H9 (cell line): Measurements from ENCODE around the gene FOS. TPM values are rescaled to one million over a fixed set of nuclear protein-coding genes. Genes with fewer than 3 reads are reported as not detected.

Experiments
- DNase-seq: peaks from one replicate; pipeline ENCODE4 v3.0.0-alpha.2; 2017
- H2AFZ ChIP-seq: one replicate; pipeline ENCODE4 v1.6.1; 2013; ENCODE audit warnings: mild to moderate bottlenecking, low read length, control low read depth, moderate library complexity
- H2AK5ac ChIP-seq: 2 replicates; pipeline ENCODE4 v1.6.1; 2013; ENCODE audit warnings: low read length, control low read depth, mixed read lengths; ENCODE audit not compliant: insufficient read length
- H2BK120ac ChIP-seq: one replicate; pipeline ENCODE4 v1.6.1; 2013; ENCODE audit warnings: low read depth, mild to moderate bottlenecking, low read length, control low read depth, inconsistent platforms; ENCODE audit not compliant: poor library complexity, severe bottlenecking
- H2BK12ac ChIP-seq: 2 replicates; pipeline ENCODE4 v1.6.1; 2013; ENCODE audit warnings: low read length, control low read depth, mixed read lengths, low read depth; ENCODE audit not compliant: insufficient read length
- H2BK15ac ChIP-seq: 2 replicates; pipeline ENCODE4 v1.6.1; 2013; ENCODE audit warnings: low read depth, low read length, control low read depth
- H2BK20ac ChIP-seq: one replicate; pipeline ENCODE4 v1.6.1; 2013; ENCODE audit warnings: low read depth, mild to moderate bottlenecking, low read length, control low read depth, inconsistent platforms; ENCODE audit not compliant: poor library complexity, severe bottlenecking
- H2BK5ac ChIP-seq: 2 replicates; pipeline ENCODE4 v1.6.1; 2013; ENCODE audit warnings: low read length, control low read depth, mixed read lengths; ENCODE audit not compliant: insufficient read length
- H3K14ac ChIP-seq: 2 replicates; pipeline ENCODE4 v1.6.1; 2013; ENCODE audit warnings: low read length, control low read depth; ENCODE audit not compliant: insufficient read depth
- H3K18ac ChIP-seq: 2 replicates; pipeline ENCODE4 v1.6.1; 2013; ENCODE audit warnings: low read depth, mild to moderate bottlenecking, mixed read lengths, low read length, control low read depth; ENCODE audit not compliant: insufficient read length
- H3K23ac ChIP-seq: 2 replicates; pipeline ENCODE4 v1.6.1; 2013; ENCODE audit warnings: low read length, control low read depth, mixed read lengths, low read depth; ENCODE audit not compliant: insufficient read length
- H3K23me2 ChIP-seq: 2 replicates; pipeline ENCODE4 v1.6.1; 2013; ENCODE audit warnings: low read depth, mild to moderate bottlenecking, mixed read lengths, low read length, control low read depth; ENCODE audit not compliant: insufficient read length, poor library complexity, severe bottlenecking
- H3K27ac ChIP-seq: 2 replicates; pipeline ENCODE4 v1.5.1; 2013; ENCODE audit warnings: low read length, control low read depth, mixed read lengths, low read depth; ENCODE audit not compliant: insufficient read length
- H3K27me3 ChIP-seq: 2 replicates; pipeline ENCODE4 v1.6.1; 2013; ENCODE audit warnings: low read length, control low read depth, inconsistent platforms; ENCODE audit not compliant: insufficient read depth
- H3K4ac ChIP-seq: 2 replicates; pipeline ENCODE4 v1.6.1; 2013; ENCODE audit warnings: low read depth, mild to moderate bottlenecking, control low read depth, inconsistent platforms, low read length, moderate library complexity
- H3K4me1 ChIP-seq: 2 replicates; pipeline ENCODE4 v1.6.1; 2013; ENCODE audit warnings: low read length, control low read depth, inconsistent platforms; ENCODE audit not compliant: insufficient read depth
- H3K4me2 ChIP-seq: 2 replicates; pipeline ENCODE4 v1.6.1; 2013; ENCODE audit warnings: low read length, control low read depth, mixed read lengths; ENCODE audit not compliant: insufficient read length, insufficient read depth
- H3K56ac ChIP-seq: 2 replicates; pipeline ENCODE4 v1.6.1; 2013; ENCODE audit warnings: low read depth, mild to moderate bottlenecking, mixed read lengths, low read length, control low read depth; ENCODE audit not compliant: insufficient read length
- H3K79me1 ChIP-seq: 2 replicates; pipeline ENCODE4 v1.6.1; 2013; ENCODE audit warnings: low read depth, mild to moderate bottlenecking, moderate library complexity, low read length, control low read depth, inconsistent platforms; ENCODE audit not compliant: insufficient read depth, poor library complexity, severe bottlenecking
- H3K79me2 ChIP-seq: 2 replicates; pipeline ENCODE4 v1.6.1; 2013; ENCODE audit warnings: low read length, control low read depth, inconsistent platforms; ENCODE audit not compliant: insufficient read depth
- H3K9ac ChIP-seq: 2 replicates; pipeline ENCODE4 v1.6.1; 2013; ENCODE audit warnings: low read length, control low read depth, mixed read lengths; ENCODE audit not compliant: insufficient read length; ENCODE audit errors: extremely low read depth
- H3K9me3 ChIP-seq: one replicate; pipeline ENCODE4 v1.6.1; 2013; ENCODE audit warnings: low read depth, low read length, inconsistent platforms; ENCODE audit not compliant: control insufficient read depth
- H3T11ph ChIP-seq: one replicate; pipeline ENCODE4 v1.6.1; 2013; ENCODE audit warnings: mild to moderate bottlenecking, low read length, control low read depth, inconsistent platforms
- H4K20me1 ChIP-seq: one replicate; pipeline ENCODE4 v1.6.1; 2013; ENCODE audit not compliant: control insufficient read depth, insufficient read length, insufficient read depth
- H4K5ac ChIP-seq: 2 replicates; pipeline ENCODE4 v1.6.1; 2013; ENCODE audit warnings: low read depth, mild to moderate bottlenecking, mixed read lengths, low read length, control low read depth; ENCODE audit not compliant: insufficient read length
- H4K8ac ChIP-seq: replicated peaks from 2 replicates; pipeline ENCODE4 v1.6.1; 2013; ENCODE audit warnings: low read length, control low read depth, mixed read lengths, low read depth; ENCODE audit not compliant: insufficient read length
- H4K91ac ChIP-seq: 2 replicates; pipeline ENCODE4 v1.6.1; 2013; ENCODE audit warnings: low read depth, mild to moderate bottlenecking, moderate library complexity, mixed read lengths, low read length, control low read depth; ENCODE audit not compliant: insufficient read length
- H3K27ac Mint-ChIP-seq, 3 experiments: 2 replicates in 2 of 3; 3 replicates in 1 of 3; pipeline ENCODE4 v1.8.0; 2020 to 2021; ENCODE audit warnings: mixed read lengths in 3 of 3, mild to moderate bottlenecking in 1 of 3, moderate library complexity in 1 of 3
- H3K27me3 Mint-ChIP-seq: 2 replicates; pipeline ENCODE4 v1.8.0; 2021; ENCODE audit warnings: low read depth, mild to moderate bottlenecking, moderate library complexity, mixed read lengths
- H3K36me3 Mint-ChIP-seq, 3 experiments: 2 replicates in 2 of 3; 3 replicates in 1 of 3; pipeline ENCODE4 v1.8.0; 2020 to 2021; ENCODE audit warnings: low read depth in 3 of 3, mixed read lengths in 3 of 3; ENCODE audit not compliant: insufficient read depth in 1 of 3
- H3K4me1 Mint-ChIP-seq, 2 experiments: 2 replicates each; pipeline ENCODE4 v1.8.0; 2020; ENCODE audit warnings: mixed read lengths in 2 of 2
- H3K4me3 Mint-ChIP-seq, 2 experiments: 2 replicates in 1 of 2; 3 replicates in 1 of 2; pipeline ENCODE4 v1.8.0; 2020 to 2021; ENCODE audit warnings: mild to moderate bottlenecking in 2 of 2, mixed read lengths in 2 of 2, moderate library complexity in 1 of 2
- H3K9me3 Mint-ChIP-seq, 2 experiments: 2 replicates in 1 of 2; 3 replicates in 1 of 2; pipeline ENCODE4 v1.8.0; 2020; ENCODE audit warnings: mild to moderate bottlenecking in 2 of 2, mixed read lengths in 2 of 2, moderate library complexity in 1 of 2
- whole genome bisulfite sequencing: extraction: QIAGEN DNeasy Blood & Tissue Kit; methylation state at CpG from one replicate; pipeline ENCODE4 v1.1.7; 2013; ENCODE audit warnings: missing lambda C conversion rate, low lambda C conversion rate, mixed read lengths; ENCODE audit not compliant: insufficient read length; ENCODE audit errors: extremely low coverage; 5-methylcytosine and 5-hydroxymethylcytosine counted together
- total RNA-seq: library from RNA; stranded (reverse); gene quantifications from 2 replicates; pipeline ENCODE4 v1.2.1, GENCODE V29; 2021
- TF ChIP-seq, protein P1 (sequence below): fragments of 200-600 bp; sonication (generic); conservative IDR thresholded peaks from 3 replicates; pipeline ENCODE4 v1.8.0; 2021; ENCODE audit warnings: antibody characterized with exemption, mild to moderate bottlenecking

The FOS gene
- total RNA-seq, 1 experiment from 2014 or later, result 33.9 TPM

DNA sequence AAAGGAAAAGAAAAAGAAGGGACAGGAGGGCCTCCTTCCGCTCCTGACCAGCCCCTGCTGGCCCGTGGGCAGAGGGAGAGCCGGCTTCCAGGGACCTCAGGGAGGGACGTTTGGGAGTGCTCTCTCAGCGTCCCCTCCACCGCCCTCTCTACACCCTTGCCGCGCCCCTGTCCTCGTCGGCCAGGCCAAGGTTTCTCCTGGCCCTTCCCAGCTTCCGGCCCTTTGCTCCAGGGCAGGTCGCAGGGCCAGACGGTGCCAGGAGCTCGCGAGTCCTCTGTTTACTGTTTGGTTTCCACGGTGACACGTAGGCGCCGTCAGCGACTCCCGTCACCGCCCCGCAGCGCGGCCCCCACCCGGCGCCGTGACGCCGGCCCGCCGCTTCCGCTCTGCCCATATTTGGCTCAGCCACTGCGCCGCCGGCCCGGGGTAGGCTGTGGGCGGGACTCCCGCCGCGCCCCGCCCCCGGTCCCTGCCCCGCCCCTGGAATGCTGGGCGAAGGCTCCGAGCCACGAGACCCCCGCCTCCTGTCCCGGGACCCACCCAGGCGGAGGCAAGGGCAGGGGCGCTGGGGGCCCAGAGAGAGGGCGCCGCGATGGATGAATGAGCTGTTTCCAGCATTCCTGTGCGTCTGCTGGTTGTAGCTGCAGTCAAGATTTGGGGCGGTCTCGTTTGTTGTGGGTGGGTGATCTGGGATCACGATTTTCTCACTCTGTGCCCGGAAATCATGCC lies 15.5 kb downstream of the FOS start:
- Histone ChIP-seq H3K4ac (peak overlapping the region; percentile 50; the same call in 1 of the 2 replicates), H3K9ac (peak overlapping the region; percentile 72), H3K18ac (peak overlapping the region; percentile 97), H3K23ac (no peak overlapping the region), H4K20me1 (no peaks in the 10 kb centered on the region), H3T11ph (peak overlapping the region; percentile 59), H3K27ac (peak overlapping the region; percentile 85), H4K5ac (no peak overlapping the region), H4K8ac (no peak overlapping the region), H2BK15ac (no peak overlapping the region), H3K79me1 (no peaks in the 10 kb centered on the region), H2AK5ac (no peak overlapping the region), H2BK5ac (peak overlapping the region; percentile 14), H2AFZ (no peak overlapping the region), H3K14ac (peak overlapping the region; percentile 97), H4K91ac (no peak overlapping the region), H3K4me2 (peak overlapping the region; percentile 89), H3K27me3 (no peaks in the 10 kb centered on the region), H3K79me2 (no peaks in the 10 kb centered on the region), H2BK20ac (no peak overlapping the region), H3K56ac (no peak overlapping the region), H2BK120ac (peak overlapping the region; percentile 92), H3K4me1 (peaks cover 4% of the 10 kb centered on the region; the same call in 1 of the 2 replicates), H3K9me3 (no peaks in the 10 kb centered on the region), H2BK12ac (peak overlapping the region; percentile 58), H3K23me2 (peaks cover 11% of the 10 kb centered on the region)
- Mint-ChIP-seq H3K36me3 (no peaks in the 10 kb centered on the region), H3K4me1 (peaks cover 12 to 17% of the 10 kb centered on the region in 2 experiments), H3K4me3 (peak overlapping the region; percentile 74 to 89), H3K27me3 (no peaks in the 10 kb centered on the region; the same call in 1 of the 2 replicates), H3K9me3 (no peaks in the 10 kb centered on the region), H3K27ac (peak overlapping the region; percentile 94 to 99 (median 96); a peak in 5 of 7 replicates)
- WGBS, result no CpG with 5 or more reads among the region's 59 CpGs
- DNase-seq, result peak; percentile 98
- TF ChIP-seq, protein P1, sequence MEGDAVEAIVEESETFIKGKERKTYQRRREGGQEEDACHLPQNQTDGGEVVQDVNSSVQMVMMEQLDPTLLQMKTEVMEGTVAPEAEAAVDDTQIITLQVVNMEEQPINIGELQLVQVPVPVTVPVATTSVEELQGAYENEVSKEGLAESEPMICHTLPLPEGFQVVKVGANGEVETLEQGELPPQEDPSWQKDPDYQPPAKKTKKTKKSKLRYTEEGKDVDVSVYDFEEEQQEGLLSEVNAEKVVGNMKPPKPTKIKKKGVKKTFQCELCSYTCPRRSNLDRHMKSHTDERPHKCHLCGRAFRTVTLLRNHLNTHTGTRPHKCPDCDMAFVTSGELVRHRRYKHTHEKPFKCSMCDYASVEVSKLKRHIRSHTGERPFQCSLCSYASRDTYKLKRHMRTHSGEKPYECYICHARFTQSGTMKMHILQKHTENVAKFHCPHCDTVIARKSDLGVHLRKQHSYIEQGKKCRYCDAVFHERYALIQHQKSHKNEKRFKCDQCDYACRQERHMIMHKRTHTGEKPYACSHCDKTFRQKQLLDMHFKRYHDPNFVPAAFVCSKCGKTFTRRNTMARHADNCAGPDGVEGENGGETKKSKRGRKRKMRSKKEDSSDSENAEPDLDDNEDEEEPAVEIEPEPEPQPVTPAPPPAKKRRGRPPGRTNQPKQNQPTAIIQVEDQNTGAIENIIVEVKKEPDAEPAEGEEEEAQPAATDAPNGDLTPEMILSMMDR, result no peak
